NCI-H146 treated with DMSO at 0.1 percent for 48 hours (cell line): ENCODE data around the gene CCND2.
"Not testable (repeated sequence)": the region's sequence is repeated elsewhere in the genome, so short reads cannot be mapped to it uniquely, and the experiment has no call there.

ENCODE experiments used
- DNase-seq: peaks from one replicate; lab custom pipeline; 2025; ENCODE audit not compliant: unreplicated experiment; lab: John Stamatoyannopoulos, UW

CCND2 gene

GRCh38 chr12:4273652-4274395 is at the start of gene CCND2:
Gene CCND2 (plus strand): TSS chr12:4273762. CDS start chr12:4274041, 279 bp downstream.
- DNase-seq, result no peak

GRCh38 chr12:4224206-4224889 is 49.2 kb upstream of the CCND2 start:
- DNase-seq, result no peak

- DNase-seq, result no peak
Observed at GRCh38 chr12:4225571-4225970, 48.0 kb upstream of the CCND2 start.

- DNase-seq, result no peak
Observed at GRCh38 chr12:4227046-4227445, 46.5 kb upstream of the CCND2 start.

- DNase-seq, result no peak
Observed at GRCh38 chr12:4228122-4228580, 45.4 kb upstream of the CCND2 start.

- DNase-seq, result no peak
Observed at GRCh38 chr12:4230526-4230925, 43.0 kb upstream of the CCND2 start.

DNA sequence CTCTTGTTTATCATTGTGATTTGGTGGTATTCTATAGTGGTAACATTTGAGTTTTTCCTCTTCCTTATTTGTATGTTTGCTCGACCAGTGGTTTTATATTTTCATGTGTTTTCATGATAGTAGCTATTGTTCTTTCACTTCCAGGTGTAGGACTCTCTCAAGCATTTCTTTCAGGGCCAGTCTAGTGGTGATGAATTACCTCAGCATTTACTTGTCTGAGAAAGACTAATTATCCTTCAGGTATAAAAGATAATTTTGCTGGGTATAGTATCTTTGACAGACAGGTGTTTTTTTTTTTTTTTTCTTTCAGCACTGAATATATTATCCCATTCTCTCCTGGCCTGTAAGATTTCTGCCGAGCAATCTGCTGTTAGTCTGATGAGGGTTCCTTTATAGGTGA is 35.0 kb upstream of the CCND2 start:
- no peak for DNase-seq

DNA sequence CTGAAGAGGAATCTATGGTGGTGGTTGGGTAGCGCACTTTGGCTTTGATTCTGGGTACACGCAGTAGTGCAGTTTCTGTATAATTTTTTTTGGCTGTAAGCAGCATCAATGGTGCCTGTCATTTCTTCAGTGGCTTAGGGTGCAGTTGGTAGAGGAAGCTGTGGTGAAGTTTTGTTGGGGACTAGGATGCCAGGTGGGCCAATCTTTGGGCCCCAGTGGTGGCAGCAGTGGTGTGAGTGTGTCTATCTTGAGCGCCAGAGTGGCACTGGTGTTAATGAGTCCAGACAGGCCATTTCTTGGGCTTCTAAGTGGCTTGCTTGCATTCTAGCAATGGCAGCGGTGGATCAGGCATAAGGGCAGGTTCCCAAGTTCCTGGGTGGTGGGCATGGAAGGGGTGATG is 33.8 kb upstream of the CCND2 start:
- DNase-seq, result no peak

- DNase-seq, result no peak
Observed at GRCh38 chr12:4240161-4240783, 33.3 kb upstream of the CCND2 start.

DNA sequence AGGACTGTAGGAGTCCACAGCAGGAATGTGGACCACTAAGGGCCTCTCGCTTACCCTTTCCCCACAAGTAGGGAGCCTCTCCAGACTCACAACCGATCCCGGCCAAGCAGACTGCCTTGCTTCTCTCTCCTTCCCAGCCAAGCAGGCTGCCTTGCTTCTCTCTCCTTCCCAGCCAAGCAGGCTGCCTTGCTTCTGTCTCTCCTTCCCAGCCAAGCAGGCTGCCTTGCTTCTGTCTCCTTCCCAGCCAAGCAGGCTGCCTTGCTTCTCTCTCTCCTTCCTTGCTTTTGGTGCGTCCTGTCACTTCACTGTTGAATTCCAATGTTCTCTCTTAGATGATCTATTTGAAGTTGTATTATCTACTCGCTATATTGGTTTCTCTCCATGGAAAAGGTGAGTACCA is 32.6 kb upstream of the CCND2 start:
- DNase-seq, result no peak

- DNase-seq, result no peak
Observed at GRCh38 chr12:4241592-4241991, 32.0 kb upstream of the CCND2 start.

DNA sequence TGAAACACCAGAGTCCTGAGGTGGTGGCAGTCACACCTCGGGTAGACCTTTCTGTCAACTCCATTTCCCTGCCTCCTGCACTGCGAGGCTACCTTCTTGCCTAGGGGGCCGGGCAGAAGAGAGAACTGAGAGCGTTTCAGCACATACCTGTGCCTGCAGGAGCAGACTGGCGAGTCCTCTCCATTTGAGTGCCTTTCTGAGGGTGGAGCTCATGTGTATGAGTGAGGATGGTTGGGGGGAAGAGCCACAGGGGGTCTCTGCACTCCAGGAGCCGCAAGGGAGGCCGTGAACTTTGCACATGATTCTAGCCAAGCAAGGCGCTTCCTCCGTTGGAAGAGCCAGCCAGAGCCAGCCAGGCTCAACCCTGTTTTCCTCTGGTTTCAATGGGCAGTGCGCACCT is 31.0 kb upstream of the CCND2 start:
- DNase-seq, result no peak

- DNase-seq, result no peak
Observed at GRCh38 chr12:4243091-4243490, 30.5 kb upstream of the CCND2 start.

GRCh38 chr12:4243491-4244100 is 30.0 kb upstream of the CCND2 start:
- DNase-seq, result not testable (repeated sequence)

DNA sequence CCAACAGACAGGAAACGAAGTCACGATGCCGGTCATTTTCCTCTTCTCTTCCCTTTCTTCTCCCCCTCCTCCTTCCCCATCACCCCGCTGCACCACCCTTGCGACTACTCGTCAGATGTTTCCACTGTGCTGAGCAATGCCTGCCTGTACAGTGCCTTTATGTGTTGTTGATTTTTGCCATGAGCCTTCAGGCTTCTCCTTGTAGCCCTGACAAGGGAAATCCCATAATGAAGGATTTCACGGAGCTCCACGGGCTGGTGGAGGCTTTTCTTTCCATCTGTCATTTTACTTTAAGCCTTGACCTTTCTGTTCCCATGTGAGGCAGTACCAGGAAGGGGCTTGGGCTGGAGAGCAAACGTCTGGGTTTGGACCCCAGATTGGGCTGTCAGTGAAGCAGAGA is 28.7 kb upstream of the CCND2 start:
- DNase-seq, result no peak

- no peak for DNase-seq
Observed at GRCh38 chr12:4245446-4245845, 28.1 kb upstream of the CCND2 start.

- DNase-seq, result no peak
Observed at GRCh38 chr12:4246116-4246515, 27.4 kb upstream of the CCND2 start.

- no peak for DNase-seq
Observed at GRCh38 chr12:4250691-4251090, 22.9 kb upstream of the CCND2 start.

DNA sequence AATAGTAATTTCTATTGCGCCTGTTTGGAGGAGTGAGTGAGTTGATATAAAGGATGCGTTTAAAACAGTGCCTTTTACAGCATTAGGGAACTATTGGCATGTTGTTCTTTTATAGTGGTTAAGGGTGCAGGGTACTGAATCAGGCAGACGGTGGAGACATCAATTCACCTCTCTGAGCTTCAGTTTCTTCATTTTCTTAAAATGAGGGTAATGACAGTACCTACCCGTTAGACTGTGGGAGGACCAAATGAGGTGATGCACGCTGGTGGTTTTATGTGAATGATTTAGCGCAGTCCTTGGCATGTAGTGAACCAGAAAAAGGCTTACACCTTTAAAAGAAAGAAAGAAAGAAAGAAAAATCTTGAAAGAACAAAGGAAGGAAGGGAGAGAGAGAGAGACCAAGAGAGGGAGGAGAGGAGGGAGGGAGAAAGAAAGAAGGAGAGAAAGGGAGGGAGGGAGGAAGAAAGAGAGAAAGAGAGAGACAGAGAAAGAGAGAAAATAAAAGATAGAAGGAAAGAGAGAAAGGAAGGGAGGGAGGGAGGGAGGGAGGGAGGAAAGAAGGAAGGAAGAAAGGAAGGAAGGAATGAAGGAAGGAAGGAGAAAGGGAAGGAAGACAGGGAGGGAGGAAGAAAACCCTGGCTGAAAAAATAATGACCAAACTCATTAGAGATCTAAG is 22.2 kb upstream of the CCND2 start:
- DNase-seq, result no peak

GRCh38 chr12:4251967-4252366 is 21.6 kb upstream of the CCND2 start:
- no peak for DNase-seq

DNA sequence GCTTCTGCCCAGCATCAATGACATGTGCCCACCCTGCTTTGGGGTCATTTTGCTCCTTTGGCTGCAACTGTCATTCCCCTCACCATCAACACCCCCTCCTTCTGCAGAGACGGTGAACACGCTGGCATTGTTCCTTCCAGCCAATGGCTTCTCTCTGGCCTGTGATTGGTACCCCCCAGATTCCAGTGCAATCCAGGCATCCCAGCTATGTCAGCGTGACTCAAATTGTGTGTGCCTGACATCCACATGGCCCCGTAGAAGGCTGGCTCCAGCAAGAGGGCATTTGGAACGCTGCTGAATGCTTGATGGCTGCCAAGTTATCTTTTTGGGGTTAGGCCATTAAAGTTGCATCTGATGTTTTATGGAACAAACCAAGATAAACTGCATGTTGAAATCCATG is 21.0 kb upstream of the CCND2 start:
- no peak for DNase-seq
